ENCODE data around the gene ECE2.
"Not testable (repeated sequence)": the region's sequence is repeated elsewhere in the genome, so short reads cannot be mapped to it uniquely, and the experiment has no call there.

The ECE2 gene

GRCh38 chr3:184335291-184335660 is 59.5 kb downstream of the ECE2 start:
- Histone ChIP-seq H3K4me3 (ENCODE audit: low read length) (peak overlapping the region; percentile 79), H3K27ac (ENCODE audit: low read length) (peak overlapping the region; percentile 29), H3K4me1 (ENCODE audit: control insufficient read depth, low read depth, low read length) (peaks cover 21% of the 10 kb centered on the region), H3K27me3 (ENCODE audit: control insufficient read depth, insufficient read depth, low read length) (no peaks in the 10 kb centered on the region), H3K9ac (ENCODE audit: low read length) (peak overlapping the region; percentile 72), H3K36me3 (ENCODE audit: control insufficient read depth, low read depth, low read length) (peaks cover 42% of the 10 kb centered on the region), H3K9me3 (ENCODE audit: control insufficient read depth, low read depth, low read length) (no peaks in the 10 kb centered on the region)

GRCh38 chr3:184335661-184336546 is 60.1 kb downstream of the ECE2 start:
- Histone ChIP-seq H3K27ac (ENCODE audit: low read length) (peak overlapping the region; percentile 29), H3K36me3 (ENCODE audit: control insufficient read depth, low read depth, low read length) (peaks cover 38% of the 10 kb centered on the region), H3K9me3 (ENCODE audit: control insufficient read depth, low read depth, low read length) (no peaks in the 10 kb centered on the region), H3K9ac (ENCODE audit: low read length) (peak overlapping the region; percentile 72), H3K27me3 (ENCODE audit: control insufficient read depth, insufficient read depth, low read length) (no peaks in the 10 kb centered on the region), H3K4me1 (ENCODE audit: control insufficient read depth, low read depth, low read length) (peaks cover 21% of the 10 kb centered on the region), H3K4me3 (ENCODE audit: low read length) (peak overlapping the region; percentile 79)

DNA sequence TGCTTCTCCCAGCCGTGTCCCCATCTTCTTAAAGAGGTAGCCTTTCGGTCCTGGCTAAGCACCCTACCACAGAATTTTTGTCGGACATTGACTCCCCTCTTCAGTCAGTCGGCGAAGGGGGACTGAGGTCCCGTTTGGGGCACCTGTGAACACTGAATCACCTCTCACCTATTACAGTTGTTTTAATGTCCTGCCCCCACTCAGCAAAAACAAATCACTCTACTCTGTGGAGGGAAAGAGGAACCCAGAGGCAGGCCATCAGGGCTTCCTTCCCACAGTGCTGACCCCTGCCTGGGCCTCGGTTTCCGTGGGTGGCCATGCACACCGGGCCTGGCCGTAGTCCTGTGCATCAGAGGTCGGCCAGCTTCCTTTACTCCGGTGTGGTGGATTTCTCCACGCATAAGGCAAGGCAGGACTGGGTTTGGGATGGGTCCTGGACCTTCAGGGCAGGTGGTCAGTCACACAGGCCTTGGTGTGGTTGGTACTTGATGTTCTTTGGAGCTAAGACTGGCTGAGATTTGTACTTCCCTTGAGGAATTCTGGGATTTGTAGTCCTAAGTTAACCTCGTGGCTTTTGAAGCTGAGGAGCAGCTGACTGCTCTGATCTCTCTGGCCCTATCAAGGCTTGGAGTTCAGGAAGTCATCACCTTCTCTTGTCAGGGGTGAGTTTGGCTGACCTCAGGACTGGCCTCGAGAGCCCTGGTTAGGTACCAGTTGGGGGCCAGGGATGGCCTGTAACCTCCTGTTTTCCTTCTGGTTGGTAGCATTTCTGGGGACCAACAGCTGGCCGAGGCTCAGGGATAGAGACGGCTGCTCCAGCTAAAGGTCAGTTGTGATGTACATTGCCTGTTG is 61.0 kb downstream of the ECE2 start:
- H3K9ac ChIP-seq (ENCODE audit: low read length) = peak overlapping the region; percentile 72
- peaks cover 21% of the 10 kb centered on the region for H3K4me1 ChIP-seq (ENCODE audit: control insufficient read depth, low read depth, low read length)
- H3K27me3 ChIP-seq (ENCODE audit: control insufficient read depth, insufficient read depth, low read length) = no peaks in the 10 kb centered on the region
- peak overlapping the region; percentile 19 for H3K27ac ChIP-seq (ENCODE audit: low read length)
- H3K9me3 ChIP-seq (ENCODE audit: control insufficient read depth, low read depth, low read length) = no peaks in the 10 kb centered on the region
- H3K36me3 ChIP-seq (ENCODE audit: control insufficient read depth, low read depth, low read length) = peaks cover 30% of the 10 kb centered on the region
- H3K4me3 ChIP-seq (ENCODE audit: low read length) = peak overlapping the region; percentile 79

GRCh38 chr3:184337399-184337714 is 61.5 kb downstream of the ECE2 start, which contains the start of gene FAM131A:
TSS of gene FAM131A (plus strand) at chr3:184337600. CDS start at chr3:184337631, 31 bp downstream.
- Histone ChIP-seq H3K27me3 (ENCODE audit: control insufficient read depth, insufficient read depth, low read length) (no peaks in the 10 kb centered on the region), H3K9ac (ENCODE audit: low read length) (peak within 1 kb of the TSS; percentile 72), H3K36me3 (ENCODE audit: control insufficient read depth, low read depth, low read length) (peaks cover 25% of the 10 kb centered on the region), H3K4me1 (ENCODE audit: control insufficient read depth, low read depth, low read length) (peaks cover 21% of the 10 kb centered on the region), H3K27ac (ENCODE audit: low read length) (no peak within 1 kb of the TSS), H3K9me3 (ENCODE audit: control insufficient read depth, low read depth, low read length) (no peaks in the 10 kb centered on the region), H3K4me3 (ENCODE audit: low read length) (peak within 1 kb of the TSS; percentile 79)

GRCh38 chr3:184337981-184338380 is 62.2 kb downstream of the ECE2 start:
- Histone ChIP-seq H3K9ac (ENCODE audit: low read length) (peak overlapping the region; percentile 52), H3K9me3 (ENCODE audit: control insufficient read depth, low read depth, low read length) (no peaks in the 10 kb centered on the region), H3K27me3 (ENCODE audit: control insufficient read depth, insufficient read depth, low read length) (no peaks in the 10 kb centered on the region), H3K36me3 (ENCODE audit: control insufficient read depth, low read depth, low read length) (peaks cover 25% of the 10 kb centered on the region), H3K4me3 (ENCODE audit: low read length) (peak overlapping the region; percentile 45), H3K4me1 (ENCODE audit: control insufficient read depth, low read depth, low read length) (peaks cover 21% of the 10 kb centered on the region), H3K27ac (ENCODE audit: low read length) (no peak overlapping the region)

DNA sequence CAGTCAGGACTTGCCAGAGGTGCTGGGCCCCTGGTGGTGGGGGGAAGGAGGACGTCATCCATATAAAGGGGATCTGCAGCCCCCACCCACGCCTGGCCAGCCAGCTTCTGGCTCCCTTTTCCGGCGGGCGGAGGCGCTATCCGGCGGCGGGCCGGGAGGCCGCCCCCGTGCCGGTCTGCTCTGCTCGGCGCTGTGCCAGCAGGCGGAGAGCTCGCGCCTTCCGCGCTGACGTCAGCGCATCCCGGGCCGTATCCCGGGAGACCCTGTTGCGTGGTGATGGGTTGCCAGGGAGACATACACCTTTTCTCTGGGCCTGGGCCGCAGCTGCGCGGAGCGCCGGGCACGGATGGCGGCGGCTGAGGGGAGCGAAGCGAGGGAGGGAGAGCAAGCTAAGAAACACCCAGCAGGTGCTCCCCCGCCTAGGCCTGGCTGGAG is 62.7 kb downstream of the ECE2 start:
- peaks cover 20% of the 10 kb centered on the region for H3K36me3 ChIP-seq (ENCODE audit: control insufficient read depth, low read depth, low read length)
- H3K4me1 ChIP-seq (ENCODE audit: control insufficient read depth, low read depth, low read length) = peaks cover 21% of the 10 kb centered on the region
- H3K9ac ChIP-seq (ENCODE audit: low read length) = peak overlapping the region; percentile 52
- no peak overlapping the region for H3K27ac ChIP-seq (ENCODE audit: low read length)
- no peaks in the 10 kb centered on the region for H3K9me3 ChIP-seq (ENCODE audit: control insufficient read depth, low read depth, low read length)
- H3K27me3 ChIP-seq (ENCODE audit: control insufficient read depth, insufficient read depth, low read length) = no peaks in the 10 kb centered on the region
- peak overlapping the region; percentile 45 for H3K4me3 ChIP-seq (ENCODE audit: low read length)

DNA sequence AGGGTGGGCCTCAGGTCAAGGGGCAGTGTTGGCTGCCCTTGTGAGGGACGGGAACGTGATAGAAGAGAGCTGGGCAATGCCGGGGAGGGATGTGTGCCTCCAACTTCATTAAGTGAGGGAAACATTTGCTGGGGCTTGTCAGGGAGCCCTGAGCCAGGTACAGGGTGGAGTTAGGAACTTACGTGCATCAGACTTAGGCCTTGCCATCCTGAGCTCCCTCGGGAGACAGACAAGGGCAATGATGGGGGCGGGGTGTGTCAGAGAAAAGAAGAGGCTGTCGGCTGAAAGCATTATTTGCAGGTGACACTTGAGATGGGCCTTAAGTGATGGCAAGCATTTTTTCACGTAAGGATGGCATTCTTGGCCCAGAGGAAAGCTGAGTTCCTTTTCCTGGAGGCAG is 63.2 kb downstream of the ECE2 start:
- H3K36me3 ChIP-seq (ENCODE audit: control insufficient read depth, low read depth, low read length) = peaks cover 15% of the 10 kb centered on the region
- H3K4me3 ChIP-seq (ENCODE audit: low read length) = peak overlapping the region; percentile 45
- H3K27ac ChIP-seq (ENCODE audit: low read length) = no peak overlapping the region
- no peaks in the 10 kb centered on the region for H3K9me3 ChIP-seq (ENCODE audit: control insufficient read depth, low read depth, low read length)
- H3K9ac ChIP-seq (ENCODE audit: low read length) = no peak overlapping the region
- H3K4me1 ChIP-seq (ENCODE audit: control insufficient read depth, low read depth, low read length) = peaks cover 21% of the 10 kb centered on the region
- H3K27me3 ChIP-seq (ENCODE audit: control insufficient read depth, insufficient read depth, low read length) = no peaks in the 10 kb centered on the region

GRCh38 chr3:184339451-184340135 is 63.8 kb downstream of the ECE2 start:
- H3K9me3 ChIP-seq (ENCODE audit: control insufficient read depth, low read depth, low read length); H3K27ac ChIP-seq (ENCODE audit: low read length); H3K4me3 ChIP-seq (ENCODE audit: low read length); H3K27me3 ChIP-seq (ENCODE audit: control insufficient read depth, insufficient read depth, low read length); H3K9ac ChIP-seq (ENCODE audit: low read length); H3K36me3 ChIP-seq (ENCODE audit: control insufficient read depth, low read depth, low read length): not testable (repeated sequence)
- peaks cover 21% of the 10 kb centered on the region for H3K4me1 ChIP-seq (ENCODE audit: control insufficient read depth, low read depth, low read length)

DNA sequence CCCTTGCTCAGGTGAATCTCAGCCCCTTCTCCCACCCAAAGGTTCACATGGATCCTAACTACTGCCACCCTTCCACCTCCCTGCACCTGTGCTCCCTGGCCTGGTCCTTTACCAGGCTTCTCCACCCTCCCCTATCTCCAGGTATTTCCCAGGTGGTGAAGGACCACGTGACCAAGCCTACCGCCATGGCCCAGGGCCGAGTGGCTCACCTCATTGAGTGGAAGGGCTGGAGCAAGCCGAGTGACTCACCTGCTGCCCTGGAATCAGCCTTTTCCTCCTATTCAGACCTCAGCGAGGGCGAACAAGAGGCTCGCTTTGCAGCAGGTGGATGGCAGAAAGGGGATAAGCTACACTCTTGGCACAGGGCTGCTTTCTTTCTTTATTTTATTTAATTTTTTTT is 66.1 kb downstream of the ECE2 start:
- H3K9me3 ChIP-seq (ENCODE audit: control insufficient read depth, low read depth, low read length) = no peaks in the 10 kb centered on the region
- no peaks in the 10 kb centered on the region for H3K27me3 ChIP-seq (ENCODE audit: control insufficient read depth, insufficient read depth, low read length)
- H3K4me1 ChIP-seq (ENCODE audit: control insufficient read depth, low read depth, low read length) = peaks cover 16% of the 10 kb centered on the region
- peaks cover 7% of the 10 kb centered on the region for H3K36me3 ChIP-seq (ENCODE audit: control insufficient read depth, low read depth, low read length)
- H3K4me3 ChIP-seq (ENCODE audit: low read length) = no peak overlapping the region
- no peak overlapping the region for H3K9ac ChIP-seq (ENCODE audit: low read length)
- H3K27ac ChIP-seq (ENCODE audit: low read length) = no peak overlapping the region

All from iPS-18a (cell line).